ENCODE results near the gene PCDHA1. TPM values are rescaled to one million over a fixed set of nuclear protein-coding genes. Genes with fewer than 3 reads are reported as not detected.

The PCDHA1 gene
- total and polyA plus RNA-seq, 9 of the 15 experiments (the other 6 are each of a cell fraction or from before 2014, with no cell fraction given): not detected

DNA sequence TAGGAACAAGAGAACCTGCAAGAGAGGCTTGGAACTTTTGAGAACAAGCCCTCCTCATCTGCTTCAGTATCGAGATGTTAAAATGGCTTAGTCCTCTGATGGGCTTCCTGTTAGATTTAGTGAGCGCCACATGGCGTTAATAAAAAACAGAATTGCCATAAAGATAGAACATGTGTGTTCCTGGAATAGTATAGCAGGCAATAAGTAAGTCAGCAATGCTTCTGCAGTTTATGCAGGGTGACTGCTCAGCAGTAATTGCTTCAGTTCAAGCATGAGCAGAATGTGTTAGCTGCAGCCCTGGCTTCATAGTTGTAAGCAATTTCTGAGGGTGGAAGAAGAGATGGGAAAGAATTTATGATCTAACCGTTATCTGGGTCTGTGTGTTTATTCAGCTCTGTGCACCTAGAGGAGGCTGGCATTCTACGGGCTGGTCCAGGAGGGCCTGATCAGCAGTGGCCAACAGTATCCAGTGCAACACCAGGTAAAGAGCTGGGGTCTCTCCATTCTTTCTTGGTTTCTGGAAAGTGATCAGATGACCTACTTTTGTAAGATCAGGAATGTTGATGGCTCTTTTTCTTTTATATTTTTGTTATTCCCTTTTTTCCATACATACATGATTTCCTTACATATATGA is 196.3 kb downstream of the PCDHA1 start:
- no peak overlapping the region for H2AFZ ChIP-seq (ENCODE audit: low read depth, low read length)
- in situ Hi-C loops (cut with MboI) (no loop called here), intact Hi-C loops (cut with micrococcal nuclease) (no loop called here)
- no peaks in the 10 kb centered on the region for H3K4me1 ChIP-seq (replicated peaks in 1 of 2; ENCODE audit: control insufficient read depth in 2 of 2, insufficient read depth in 2 of 2, low read length in 2 of 2)
- no peak overlapping the region for H3K9ac ChIP-seq (ENCODE audit: insufficient read depth in 1 of 2, low read depth in 2 of 2, low read length in 2 of 2)
- ATAC-seq: no peak
- H3K9me1 ChIP-seq (ENCODE audit: control insufficient read depth, insufficient read depth, low read length): no peaks in the 10 kb centered on the region
- BruUV-seq (replicated peaks): no TSS peak
- CTCF ChIA-PET (ENCODE audit: low intra/inter-chr PET ratio): no interaction called here
- POLR2A ChIA-PET: no interaction called here
- no peak overlapping the region for H3K4me3 ChIP-seq
- DNase-seq (ENCODE audit: extremely low read depth in 1 of 4, low spot score in 3 of 4): no peak
- no peaks in the 10 kb centered on the region for H4K20me1 ChIP-seq (replicated peaks; ENCODE audit: control insufficient read depth, insufficient read depth, low read length)
- 4% methylated on average over 5 of the region's 5 CpGs for WGBS (ENCODE audit: insufficient coverage, low coverage, missing lambda C conversion rate)
- TF ChIP-seq BRD4 (IDR thresholded peaks at IDR 0.05): no peak
- TF ChIP-seq KDM2B (CRISPR knock-in tag; IDR thresholded peaks at IDR 0.05): no peak
- TF ChIP-seq ZNF408 (CRISPR knock-in tag; IDR thresholded peaks at IDR 0.05; ENCODE audit: low read depth): no peak
- TF ChIP-seq, protein P1, sequence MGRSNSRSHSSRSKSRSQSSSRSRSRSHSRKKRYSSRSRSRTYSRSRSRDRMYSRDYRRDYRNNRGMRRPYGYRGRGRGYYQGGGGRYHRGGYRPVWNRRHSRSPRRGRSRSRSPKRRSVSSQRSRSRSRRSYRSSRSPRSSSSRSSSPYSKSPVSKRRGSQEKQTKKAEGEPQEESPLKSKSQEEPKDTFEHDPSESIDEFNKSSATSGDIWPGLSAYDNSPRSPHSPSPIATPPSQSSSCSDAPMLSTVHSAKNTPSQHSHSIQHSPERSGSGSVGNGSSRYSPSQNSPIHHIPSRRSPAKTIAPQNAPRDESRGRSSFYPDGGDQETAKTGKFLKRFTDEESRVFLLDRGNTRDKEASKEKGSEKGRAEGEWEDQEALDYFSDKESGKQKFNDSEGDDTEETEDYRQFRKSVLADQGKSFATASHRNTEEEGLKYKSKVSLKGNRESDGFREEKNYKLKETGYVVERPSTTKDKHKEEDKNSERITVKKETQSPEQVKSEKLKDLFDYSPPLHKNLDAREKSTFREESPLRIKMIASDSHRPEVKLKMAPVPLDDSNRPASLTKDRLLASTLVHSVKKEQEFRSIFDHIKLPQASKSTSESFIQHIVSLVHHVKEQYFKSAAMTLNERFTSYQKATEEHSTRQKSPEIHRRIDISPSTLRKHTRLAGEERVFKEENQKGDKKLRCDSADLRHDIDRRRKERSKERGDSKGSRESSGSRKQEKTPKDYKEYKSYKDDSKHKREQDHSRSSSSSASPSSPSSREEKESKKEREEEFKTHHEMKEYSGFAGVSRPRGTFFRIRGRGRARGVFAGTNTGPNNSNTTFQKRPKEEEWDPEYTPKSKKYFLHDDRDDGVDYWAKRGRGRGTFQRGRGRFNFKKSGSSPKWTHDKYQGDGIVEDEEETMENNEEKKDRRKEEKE (IDR thresholded peaks at IDR 0.05; ENCODE audit: borderline replicate concordance in 1 of 2, control insufficient read depth in 1 of 2, low read depth in 2 of 2, low read length in 1 of 2): no peak
- no peak for TF ChIP-seq DPF2 (IDR thresholded peaks at IDR 0.05)
- TF ChIP-seq, protein P2, sequence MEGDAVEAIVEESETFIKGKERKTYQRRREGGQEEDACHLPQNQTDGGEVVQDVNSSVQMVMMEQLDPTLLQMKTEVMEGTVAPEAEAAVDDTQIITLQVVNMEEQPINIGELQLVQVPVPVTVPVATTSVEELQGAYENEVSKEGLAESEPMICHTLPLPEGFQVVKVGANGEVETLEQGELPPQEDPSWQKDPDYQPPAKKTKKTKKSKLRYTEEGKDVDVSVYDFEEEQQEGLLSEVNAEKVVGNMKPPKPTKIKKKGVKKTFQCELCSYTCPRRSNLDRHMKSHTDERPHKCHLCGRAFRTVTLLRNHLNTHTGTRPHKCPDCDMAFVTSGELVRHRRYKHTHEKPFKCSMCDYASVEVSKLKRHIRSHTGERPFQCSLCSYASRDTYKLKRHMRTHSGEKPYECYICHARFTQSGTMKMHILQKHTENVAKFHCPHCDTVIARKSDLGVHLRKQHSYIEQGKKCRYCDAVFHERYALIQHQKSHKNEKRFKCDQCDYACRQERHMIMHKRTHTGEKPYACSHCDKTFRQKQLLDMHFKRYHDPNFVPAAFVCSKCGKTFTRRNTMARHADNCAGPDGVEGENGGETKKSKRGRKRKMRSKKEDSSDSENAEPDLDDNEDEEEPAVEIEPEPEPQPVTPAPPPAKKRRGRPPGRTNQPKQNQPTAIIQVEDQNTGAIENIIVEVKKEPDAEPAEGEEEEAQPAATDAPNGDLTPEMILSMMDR (IDR thresholded peaks at IDR 0.05 in 2 of 3, conservative IDR thresholded peaks at IDR 0.05 in 1 of 3; ENCODE audit: insufficient read depth in 2 of 3, low read depth in 1 of 3, low read length in 3 of 3): no peak
- H3K36me3 ChIP-seq (ENCODE audit: control insufficient read depth, insufficient read depth, low read length): no peaks in the 10 kb centered on the region
- no peak overlapping the region for H3K4me2 ChIP-seq (ENCODE audit: insufficient read depth, low read length)
- no peaks in the 10 kb centered on the region for H3K9me3 ChIP-seq (replicated peaks; ENCODE audit: control insufficient read depth, insufficient read depth, low read depth, low read length)
- H3K27ac ChIP-seq (ENCODE audit: extremely low read depth, low read depth, low read length): no peak overlapping the region
- no peaks in the 10 kb centered on the region for H3K27me3 ChIP-seq (ENCODE audit: control insufficient read depth in 2 of 2, insufficient read depth in 2 of 2, low read length in 2 of 2)
- no peak for FAIRE-seq
- H3K79me2 ChIP-seq (ENCODE audit: control insufficient read depth, insufficient read depth, low read length): no peaks in the 10 kb centered on the region

Data from K562 (cell line).